ENCODE data around the gene SP3.

The SP3 gene

GRCh38 chr2:173884025-173884802 lies 81.0 kb downstream of the SP3 start:
- DNase-seq (ENCODE audit: low read depth): peak; percentile 56
- TF ChIP-seq CTCF (conservative IDR thresholded peaks at IDR 0.05; ENCODE audit: low read depth, low read length): peak; percentile 75

DNA sequence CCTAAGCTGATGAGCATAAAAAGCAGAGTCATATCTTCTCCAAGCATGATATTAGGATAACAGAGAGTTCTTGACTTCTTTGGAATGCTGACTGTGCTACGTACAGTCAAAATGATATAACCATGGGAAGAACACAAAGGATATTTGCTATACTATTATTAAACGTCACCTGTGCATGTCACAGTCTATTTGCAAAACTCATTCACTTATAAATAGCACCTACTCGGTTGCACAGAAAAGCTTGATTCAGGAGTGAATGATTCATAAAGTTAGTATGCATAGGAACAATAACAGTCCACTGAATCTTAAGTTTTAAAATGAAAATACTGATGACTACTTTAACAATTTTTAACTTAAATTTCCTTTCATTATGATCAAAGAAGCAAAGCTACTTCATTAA lies 83.3 kb downstream of the SP3 start:
- no peak for TF ChIP-seq CTCF (conservative IDR thresholded peaks at IDR 0.05; ENCODE audit: low read depth, low read length)
- no peak for DNase-seq (ENCODE audit: low read depth)
- H3K4me3 ChIP-seq (ENCODE audit: low read depth, low read length): no peak overlapping the region

More at GRCh38 chr2:173884025-173884802, 81.0 kb downstream of the SP3 start:
- no peak overlapping the region for H3K4me3 ChIP-seq (ENCODE audit: low read depth, low read length)

DNA sequence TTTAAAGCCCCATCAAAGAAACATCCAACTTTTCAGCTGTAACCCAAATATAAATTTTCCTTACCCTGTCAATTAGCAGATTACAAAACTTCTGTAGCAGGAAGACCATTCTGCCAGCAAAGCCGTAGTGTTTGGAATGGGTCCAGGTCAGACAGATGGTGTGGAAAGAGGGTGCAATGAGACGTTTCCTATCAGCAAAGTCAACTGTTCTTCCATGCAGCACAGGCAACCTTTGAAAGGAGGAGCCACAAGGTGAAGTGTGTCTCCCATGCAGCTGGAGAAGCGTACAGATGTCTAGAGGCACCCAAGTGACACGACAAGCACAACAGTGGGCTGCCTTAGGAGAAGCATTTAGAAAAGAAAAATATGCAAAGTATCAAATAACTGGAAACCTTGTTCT lies 83.7 kb downstream of the SP3 start:
- no peak overlapping the region for H3K4me3 ChIP-seq (ENCODE audit: low read depth, low read length)
- no peak for TF ChIP-seq CTCF (conservative IDR thresholded peaks at IDR 0.05; ENCODE audit: low read depth, low read length)
- peak; percentile 69 for DNase-seq (ENCODE audit: low read depth)

DNA sequence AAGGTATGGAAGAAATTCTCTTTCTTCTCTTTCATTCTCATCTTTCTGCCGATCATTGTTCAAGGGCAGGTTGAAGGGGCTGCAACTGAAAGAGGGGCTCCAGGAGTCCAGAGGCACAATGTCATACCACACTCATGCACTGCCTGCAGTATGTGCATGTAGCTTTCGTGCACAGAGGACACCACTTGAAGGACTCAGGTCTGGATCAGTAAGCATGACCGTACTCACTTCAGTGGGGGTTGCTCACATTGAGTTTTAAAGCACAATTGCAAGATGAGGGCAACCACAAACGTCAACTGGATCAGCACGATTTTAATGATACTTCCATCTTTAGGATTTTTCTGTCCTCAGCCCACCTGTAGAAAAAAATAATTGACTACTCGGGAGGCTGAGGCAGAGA lies 84.6 kb downstream of the SP3 start:
- H3K4me3 ChIP-seq (ENCODE audit: low read depth, low read length): no peak overlapping the region
- DNase-seq (ENCODE audit: low read depth): no peak
- no peak for TF ChIP-seq CTCF (conservative IDR thresholded peaks at IDR 0.05; ENCODE audit: low read depth, low read length)

- H3K4me3 ChIP-seq (ENCODE audit: low read depth, low read length): no peak overlapping the region
- no peak for DNase-seq (ENCODE audit: low read depth)
- TF ChIP-seq CTCF (conservative IDR thresholded peaks at IDR 0.05; ENCODE audit: low read depth, low read length): no peak
These were observed 88.2 kb downstream of the SP3 start for GRCh38 chr2:173876833-173877413.

DNA sequence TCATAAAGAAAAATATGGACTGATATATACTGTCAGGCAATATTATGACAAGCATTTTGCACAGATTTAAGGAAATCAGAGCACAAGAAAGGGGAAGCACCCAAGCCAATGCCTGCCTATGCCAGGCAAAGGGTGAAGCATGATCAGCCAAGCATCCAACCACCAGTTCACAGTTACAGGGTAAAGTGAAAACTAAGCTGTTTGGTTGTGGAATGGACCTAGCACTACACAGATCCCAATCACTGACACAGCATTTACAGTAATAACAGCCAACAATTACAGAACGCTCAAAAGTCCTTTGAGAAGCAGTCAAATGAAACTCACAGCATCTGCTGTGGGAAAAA lies 90.3 kb downstream of the SP3 start:
- TF ChIP-seq CTCF (conservative IDR thresholded peaks at IDR 0.05; ENCODE audit: low read depth, low read length): no peak
- H3K4me3 ChIP-seq (ENCODE audit: low read depth, low read length): no peak overlapping the region
- DNase-seq (ENCODE audit: low read depth): no peak
